Stimulated activated CD8-positive, alpha-beta memory T cell treated with anti-CD3 and anti-CD28 coated beads, Interleukin-7, amount 100 ng/mL, for 1 hour (primary cell): Measurements from ENCODE around the gene SLC9A2.

Source experiments
- DNase-seq, 2 donors: peaks; one replicate each; pipeline ENCODE4 v3.0.0-alpha.2; 2020; ENCODE audit warnings: low read depth in 2 of 2

Gene SLC9A2

GRCh38 chr2:102674836-102675235, 55.5 kb downstream of the SLC9A2 start:
- no peak for DNase-seq

- DNase-seq, result no peak
These were observed 58.2 kb downstream of the SLC9A2 start for GRCh38 chr2:102677244-102678215.

- no peak for DNase-seq
These were observed 59.1 kb downstream of the SLC9A2 start for GRCh38 chr2:102678442-102678841.

- no peak for DNase-seq
These were observed 67.4 kb downstream of the SLC9A2 start for GRCh38 chr2:102686479-102687439.

GRCh38 chr2:102690012-102690411, 70.7 kb downstream of the SLC9A2 start:
- no peak for DNase-seq

- DNase-seq, result no peak
These were observed 77.1 kb downstream of the SLC9A2 start for GRCh38 chr2:102696463-102696862.

GRCh38 chr2:102698369-102699111, 79.2 kb downstream of the SLC9A2 start:
- DNase-seq, result no peak

GRCh38 chr2:102703305-102703704, 84.0 kb downstream of the SLC9A2 start:
- DNase-seq, result no peak

GRCh38 chr2:102703748-102704147, 84.4 kb downstream of the SLC9A2 start:
- no peak for DNase-seq

GRCh38 chr2:102704531-102704930, 85.2 kb downstream of the SLC9A2 start:
- no peak for DNase-seq

GRCh38 chr2:102707796-102708695, 88.7 kb downstream of the SLC9A2 start:
- no peak for DNase-seq

- DNase-seq, result no peak
These were observed 89.7 kb downstream of the SLC9A2 start for GRCh38 chr2:102708847-102709559.

- DNase-seq, result no peak
These were observed 98.1 kb downstream of the SLC9A2 start for GRCh38 chr2:102717308-102718018.

- DNase-seq, result no peak
These were observed 99.3 kb downstream of the SLC9A2 start for GRCh38 chr2:102718387-102719316.

- no peak for DNase-seq
These were observed 104.7 kb downstream of the SLC9A2 start for GRCh38 chr2:102724016-102724490.

- no peak for DNase-seq
These were observed 105.2 kb downstream of the SLC9A2 start for GRCh38 chr2:102724553-102724952.

- no peak for DNase-seq
These were observed 107.1 kb downstream of the SLC9A2 start for GRCh38 chr2:102726128-102727087.
